ENCODE measurements around the gene CST6.
A peak's percentile ranks its signal among the peaks of the same experiment; 100 is the strongest.
"Not testable (repeated sequence)": the region's sequence is repeated elsewhere in the genome, so short reads cannot be mapped to it uniquely, and the experiment has no call there.

The CST6 gene

GRCh38 chr11:65983589-65983987, 28.2 kb upstream of the CST6 start:
- DNase-seq (ENCODE audit: low read depth): no peak

- DNase-seq (ENCODE audit: low read depth): no peak
These were observed 24.5 kb upstream of the CST6 start for GRCh38 chr11:65987336-65987735.

- peak; percentile 89 for DNase-seq (ENCODE audit: low read depth)
These were observed 22.8 kb upstream of the CST6 start for GRCh38 chr11:65988791-65989592.

- DNase-seq (ENCODE audit: low read depth): no peak
These were observed 19.8 kb upstream of the CST6 start for GRCh38 chr11:65992056-65992455.

GRCh38 chr11:65997286-65997685, 14.5 kb upstream of the CST6 start:
- no peak for DNase-seq (ENCODE audit: low read depth)

- DNase-seq (ENCODE audit: low read depth): peak; percentile 82
These were observed 9.7 kb upstream of the CST6 start, which contains the start of the genes BANF1 and EIF1AD for GRCh38 chr11:66001942-66002647. BANF1 (plus strand) TSS chr11:66002503; CDS start chr11:66003251, 748 bp downstream. EIF1AD (minus strand) TSS chr11:66002157; CDS start chr11:66000389, 1,768 bp downstream.

- no peak for DNase-seq (ENCODE audit: low read depth)
These were observed 9.1 kb upstream of the CST6 start for GRCh38 chr11:66002648-66003225.

- DNase-seq (ENCODE audit: low read depth): no peak
These were observed 8.5 kb upstream of the CST6 start for GRCh38 chr11:66003291-66003690.

- DNase-seq (ENCODE audit: low read depth): no peak
These were observed 7.6 kb upstream of the CST6 start for GRCh38 chr11:66004186-66004585.

GRCh38 chr11:66006134-66006890, 5.5 kb upstream of the CST6 start:
- DNase-seq (ENCODE audit: low read depth): no peak

GRCh38 chr11:66006891-66007176, 5.0 kb upstream of the CST6 start:
- no peak for DNase-seq (ENCODE audit: low read depth)

GRCh38 chr11:66007201-66007634, 4.6 kb upstream of the CST6 start:
- DNase-seq (ENCODE audit: low read depth): no peak

GRCh38 chr11:66008095-66008467, 3.7 kb upstream of the CST6 start:
- DNase-seq (ENCODE audit: low read depth): no peak

GRCh38 chr11:66008468-66009101, 3.2 kb upstream of the CST6 start:
- no peak for DNase-seq (ENCODE audit: low read depth)

GRCh38 chr11:66010036-66010435, 1.8 kb upstream of the CST6 start:
- not testable (repeated sequence) for DNase-seq (ENCODE audit: low read depth)

GRCh38 chr11:66011239-66011784, 496 bp upstream of the CST6 start:
- DNase-seq (ENCODE audit: low read depth): no peak

GRCh38 chr11:66012371-66012945, 650 bp downstream of the CST6 start:
- no peak for DNase-seq (ENCODE audit: low read depth)

GRCh38 chr11:66012946-66013761, 1.3 kb downstream of the CST6 start:
- DNase-seq (ENCODE audit: low read depth): no peak

GRCh38 chr11:66013762-66014100, 1.9 kb downstream of the CST6 start:
- DNase-seq (ENCODE audit: low read depth): no peak

GRCh38 chr11:66014804-66015453, 3.1 kb downstream of the CST6 start:
- DNase-seq (ENCODE audit: low read depth): no peak
